Stimulated activated CD4-positive, alpha-beta T cell treated with anti-CD3 and anti-CD28 coated beads, Interleukin-1b, Interleukin-23, amount 100 ng/mL, for 48 hours (primary cell): ENCODE data around the gene ADAM19.
"Not testable (repeated sequence)": the region's sequence is repeated elsewhere in the genome, so short reads cannot be mapped to it uniquely, and the experiment has no call there.

Experiments
- DNase-seq: peaks from one replicate; pipeline ENCODE4 v3.0.0-alpha.2; 2020

The ADAM19 gene

DNA sequence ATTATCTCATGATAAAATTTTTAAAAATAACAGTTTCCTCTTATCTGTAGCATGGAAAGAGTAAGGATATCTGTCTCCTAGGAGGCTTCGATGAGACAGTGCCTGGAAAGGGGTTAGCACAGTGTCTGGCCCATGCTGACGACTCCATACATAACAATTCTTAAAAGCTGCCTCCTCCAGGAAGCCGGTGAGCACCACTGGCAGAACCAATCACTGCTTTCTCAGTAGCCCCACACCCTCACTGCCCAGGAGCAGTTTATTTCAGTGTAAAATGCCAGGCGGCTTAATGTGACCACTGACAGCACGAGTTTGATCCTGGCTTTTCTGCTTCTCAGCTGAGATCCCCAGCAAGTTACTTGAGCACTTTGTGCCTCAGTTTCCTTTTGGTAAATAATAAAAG, 116.7 kb downstream of the ADAM19 start:
- DNase-seq, result no peak

DNA sequence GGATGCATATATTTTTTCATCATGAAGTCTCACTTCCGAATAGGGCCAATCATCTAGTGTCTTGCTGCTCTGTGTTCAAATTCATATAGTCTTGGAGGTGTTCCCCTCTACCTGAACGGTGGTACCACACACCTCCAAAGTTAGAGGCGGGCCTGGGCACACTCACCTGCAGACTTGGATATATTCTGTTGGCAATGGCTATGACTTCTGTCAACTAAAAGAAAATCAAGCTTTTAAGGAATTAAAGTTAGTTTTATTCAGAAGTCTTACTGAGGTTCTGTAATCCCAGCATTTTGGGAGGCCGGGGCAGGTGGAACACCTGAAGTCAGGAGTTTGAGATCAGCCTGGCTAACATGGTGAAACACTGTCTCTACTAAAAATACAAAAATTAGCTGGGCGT, 118.2 kb downstream of the ADAM19 start:
- no peak for DNase-seq

DNA sequence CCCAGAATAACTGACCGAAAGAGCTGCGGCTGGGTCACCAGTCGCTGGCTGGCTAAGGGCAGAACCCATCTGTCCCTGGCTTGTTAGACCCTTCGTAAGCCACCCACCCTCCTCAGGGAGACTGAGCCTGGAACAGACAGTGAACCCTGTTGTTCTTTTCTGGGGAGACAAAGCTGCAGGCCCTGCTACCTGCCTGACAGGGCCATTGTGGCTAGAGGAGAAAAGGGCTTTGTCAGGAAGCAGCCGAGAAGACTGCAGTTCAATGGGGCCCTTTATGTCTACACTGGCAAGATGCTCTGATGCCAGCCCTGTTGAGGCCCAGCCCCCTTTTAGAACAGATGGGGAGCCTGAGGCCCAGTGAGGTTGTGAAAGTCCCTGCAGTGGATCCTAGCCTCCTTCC, 119.3 kb downstream of the ADAM19 start:
- DNase-seq, result no peak

DNA sequence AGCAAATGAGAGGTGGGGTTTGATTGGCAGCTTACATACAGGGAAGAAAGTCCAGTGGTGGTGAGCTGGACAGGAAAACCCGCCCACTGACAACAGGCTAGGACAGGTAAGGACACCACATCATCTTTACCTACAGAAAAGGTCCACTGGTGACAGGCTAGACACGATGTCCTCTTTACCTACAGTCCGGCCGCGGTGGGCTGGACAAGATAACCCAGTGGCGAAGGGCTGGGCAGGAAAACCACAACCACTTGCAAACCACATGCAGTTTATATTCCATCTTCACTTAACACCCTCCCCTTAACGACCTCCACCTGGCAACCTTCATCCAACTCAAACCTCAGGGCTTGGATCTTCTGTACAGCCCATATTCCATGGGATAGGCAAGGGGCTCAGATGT, 120.5 kb downstream of the ADAM19 start:
- DNase-seq, result no peak

DNA sequence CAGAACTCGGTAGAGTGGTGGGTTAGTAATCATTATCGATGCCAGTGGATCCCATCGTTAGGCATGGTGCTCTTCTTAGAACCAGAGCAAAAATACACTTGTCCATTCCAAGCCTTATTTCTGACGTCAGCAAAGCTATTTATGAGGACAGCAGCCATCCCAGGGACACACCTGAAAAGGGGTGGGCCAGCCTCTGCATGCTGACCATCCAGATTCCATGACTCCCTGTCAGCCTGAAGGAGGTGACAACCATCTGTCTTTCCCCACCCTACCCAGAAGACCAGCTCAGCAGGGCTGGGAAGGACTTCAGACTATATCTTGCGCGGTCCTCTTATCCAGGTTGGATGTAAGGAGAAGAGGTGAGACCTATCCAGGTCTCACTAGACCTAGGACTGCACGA, 121.3 kb downstream of the ADAM19 start:
- no peak for DNase-seq

DNA sequence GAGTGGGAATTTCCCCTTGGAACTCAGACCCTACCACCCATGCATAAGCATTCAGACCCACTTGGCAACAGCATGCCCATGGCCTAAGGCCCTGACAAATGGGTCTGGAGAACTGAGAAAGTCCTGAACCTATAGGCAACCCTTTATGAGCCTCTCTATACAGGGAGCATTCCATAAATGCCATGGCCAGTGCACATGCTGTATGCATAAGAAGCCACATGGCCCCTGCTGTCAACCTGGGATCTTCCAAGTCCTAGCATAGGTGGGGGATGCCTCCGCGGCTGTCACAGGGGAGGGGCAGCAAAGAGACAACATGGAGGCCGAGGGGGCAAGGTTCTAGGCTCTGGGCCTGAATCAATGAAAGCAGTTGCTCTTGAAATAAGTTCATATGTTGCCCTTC, 123.8 kb downstream of the ADAM19 start:
- DNase-seq, result no peak

DNA sequence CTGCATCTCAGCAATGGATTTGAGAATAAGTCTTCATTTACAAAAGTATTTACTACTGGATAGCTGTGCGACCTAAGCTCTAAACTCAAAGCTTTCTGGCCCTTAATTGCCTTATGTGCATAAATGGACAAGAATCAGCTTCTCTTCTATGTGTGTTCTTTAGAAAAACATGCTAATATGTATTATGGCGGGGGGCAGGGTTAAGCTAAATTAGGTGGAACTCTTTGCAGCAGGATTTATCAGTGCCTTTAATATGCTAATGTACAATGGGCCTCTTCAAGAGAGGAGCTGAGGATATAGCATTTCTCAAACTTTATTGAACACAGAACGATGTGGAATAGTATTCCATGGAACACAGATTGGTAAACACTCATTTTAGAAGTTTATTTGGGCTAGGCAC, 125.6 kb downstream of the ADAM19 start:
- DNase-seq, result no peak

DNA sequence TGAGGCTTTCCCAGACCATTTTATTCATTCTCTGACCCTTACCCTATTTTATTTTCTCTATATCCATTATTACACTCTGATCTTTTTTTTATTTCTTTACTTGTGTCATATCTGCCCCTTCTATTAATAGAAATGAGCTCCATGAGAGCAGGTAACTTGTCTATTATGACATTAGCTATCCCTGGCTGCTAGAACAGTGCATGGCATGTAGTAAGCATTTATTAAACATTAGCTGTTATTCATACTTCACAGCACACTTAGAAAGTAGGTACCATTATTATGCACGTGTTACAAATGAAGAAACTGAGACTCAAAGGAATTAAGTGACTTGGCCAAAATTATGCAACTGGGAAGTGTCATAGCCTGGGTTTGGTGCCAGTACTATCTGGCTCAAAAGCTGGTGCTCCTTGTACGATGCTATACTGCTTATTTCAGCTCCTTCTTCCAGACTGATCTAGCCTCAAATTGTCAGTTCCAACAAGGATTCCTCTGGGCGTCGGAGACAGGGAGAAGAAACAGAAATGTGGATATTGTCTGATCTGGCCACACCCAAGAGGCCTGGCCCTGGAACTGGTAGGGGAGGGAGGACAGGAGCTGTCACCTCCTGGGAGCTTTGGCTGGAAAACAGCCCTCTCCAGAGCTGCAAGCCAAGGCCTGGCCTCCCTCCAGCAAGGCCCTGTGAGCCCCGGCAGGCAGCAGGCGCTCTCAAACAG, 126.4 kb downstream of the ADAM19 start:
- no peak for DNase-seq

DNA sequence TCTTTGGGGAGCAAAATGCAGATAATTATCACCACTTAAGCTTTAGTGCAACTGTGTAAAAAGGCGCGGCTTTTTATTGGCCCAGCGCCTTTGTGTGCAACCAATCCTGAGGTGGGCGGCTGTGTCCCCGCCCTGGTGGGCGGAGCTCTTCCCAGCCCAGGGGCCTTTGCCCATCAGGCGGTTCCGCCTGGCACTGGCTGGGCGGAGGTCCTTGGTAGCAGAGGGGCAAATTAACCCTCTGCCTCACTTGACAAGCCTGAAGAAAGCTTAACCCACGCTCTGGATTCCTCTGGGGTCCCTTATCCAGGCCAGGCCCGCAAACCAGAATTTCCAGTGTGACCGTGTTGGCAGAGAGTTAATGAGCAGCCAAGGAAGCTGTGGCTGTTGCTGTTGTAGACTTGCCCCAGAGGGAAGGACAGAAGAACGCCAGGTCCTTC, 128.4 kb downstream of the ADAM19 start:
- DNase-seq, result no peak

DNA sequence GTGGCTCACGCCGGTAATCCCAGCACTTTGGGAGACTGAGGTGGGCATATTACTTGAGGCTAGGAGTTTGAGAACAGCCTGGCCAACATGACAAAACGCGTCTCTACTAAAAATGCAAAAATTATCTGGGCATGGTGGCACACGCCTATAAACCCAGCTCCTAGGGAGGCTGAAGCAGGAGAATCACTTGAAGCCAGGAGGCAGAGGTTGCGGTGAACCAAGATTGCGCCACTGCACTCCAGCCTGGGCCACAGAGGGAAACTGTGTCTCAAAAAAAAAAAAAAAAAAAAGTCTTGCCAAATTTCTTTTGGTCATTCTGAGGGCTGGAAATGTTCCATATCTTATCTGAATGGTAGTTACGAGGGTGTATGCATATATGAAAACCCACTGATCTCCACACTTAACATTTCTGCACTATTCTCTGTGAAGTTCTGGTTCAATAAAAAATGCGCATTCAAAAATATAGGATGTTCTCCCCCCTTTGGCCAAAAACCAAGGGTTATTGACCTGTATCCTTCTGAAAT, 129.1 kb downstream of the ADAM19 start:
- DNase-seq, result no peak

DNA sequence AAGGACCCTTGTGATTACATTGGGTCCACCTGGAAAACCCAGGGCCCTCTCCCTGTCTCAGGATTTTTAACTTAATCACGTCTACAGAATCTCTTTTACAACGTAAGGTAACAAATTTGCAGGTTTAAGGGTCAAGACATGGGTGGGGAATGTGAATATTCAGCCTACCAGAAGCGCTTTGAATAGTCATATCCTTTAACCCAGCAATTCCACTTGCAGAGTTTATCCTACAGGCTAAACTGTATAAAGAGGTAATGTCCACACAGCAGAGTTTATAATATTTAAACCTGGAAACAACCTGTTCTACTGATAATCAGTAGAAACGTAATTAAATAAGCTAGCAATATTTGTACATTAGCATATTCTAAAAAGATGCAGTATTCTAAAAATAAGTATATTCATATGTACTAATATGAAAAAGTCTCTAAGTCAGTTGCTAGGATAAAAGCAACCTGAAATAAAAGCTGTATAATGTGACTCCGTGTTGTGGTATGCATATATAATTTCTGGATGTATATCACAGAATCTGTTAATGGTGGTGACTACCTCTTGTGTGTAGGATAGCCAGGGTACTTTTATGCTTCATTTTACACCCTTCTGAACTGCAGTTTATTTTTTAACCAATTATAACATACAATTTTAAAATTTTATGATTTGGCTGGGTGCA, 129.7 kb downstream of the ADAM19 start:
- DNase-seq, result no peak

DNA sequence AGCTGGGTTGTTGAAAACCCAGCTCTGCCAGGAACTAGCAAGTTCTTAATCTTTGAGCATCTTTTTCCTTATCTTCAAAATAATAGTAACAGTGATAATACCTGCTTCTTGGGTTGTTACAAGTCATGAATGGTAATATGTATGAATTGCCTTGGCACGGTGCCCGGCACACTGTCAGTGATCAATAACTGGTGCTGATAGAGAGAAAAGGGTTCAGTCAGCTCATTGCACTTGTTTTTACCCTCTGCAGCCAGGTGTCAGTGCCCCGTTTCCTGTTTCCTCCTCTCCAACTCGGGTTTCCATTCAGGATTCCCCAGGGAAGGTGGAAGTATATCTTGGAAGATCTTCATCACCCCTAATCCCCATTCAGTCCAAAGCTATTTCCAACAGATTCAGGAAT, 131.4 kb downstream of the ADAM19 start:
- DNase-seq, result no peak

DNA sequence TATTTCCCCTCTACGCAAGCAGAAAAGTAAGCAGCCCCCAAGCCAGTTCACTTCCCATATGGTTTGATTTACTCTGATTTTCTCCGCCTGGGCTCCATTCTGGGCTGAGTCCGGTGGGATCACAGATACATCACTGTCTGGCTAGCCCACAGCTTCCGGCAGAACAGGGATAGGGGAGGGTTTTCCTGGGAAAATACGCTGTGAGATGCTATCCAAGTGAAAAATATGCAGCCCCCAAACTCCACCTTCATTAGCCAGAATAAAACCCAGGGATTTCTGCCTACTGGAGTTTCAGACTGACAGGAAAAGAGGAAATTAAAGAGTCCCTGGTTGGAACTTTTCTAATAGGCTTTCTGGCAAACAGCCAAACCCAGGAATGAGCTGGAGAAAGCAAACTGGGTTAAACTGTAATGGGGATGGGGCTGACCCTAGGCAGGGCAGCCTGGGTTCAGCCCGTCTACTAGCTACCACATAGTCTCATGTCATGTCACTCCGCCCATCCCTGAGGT, 132.5 kb downstream of the ADAM19 start:
- DNase-seq, result no peak

DNA sequence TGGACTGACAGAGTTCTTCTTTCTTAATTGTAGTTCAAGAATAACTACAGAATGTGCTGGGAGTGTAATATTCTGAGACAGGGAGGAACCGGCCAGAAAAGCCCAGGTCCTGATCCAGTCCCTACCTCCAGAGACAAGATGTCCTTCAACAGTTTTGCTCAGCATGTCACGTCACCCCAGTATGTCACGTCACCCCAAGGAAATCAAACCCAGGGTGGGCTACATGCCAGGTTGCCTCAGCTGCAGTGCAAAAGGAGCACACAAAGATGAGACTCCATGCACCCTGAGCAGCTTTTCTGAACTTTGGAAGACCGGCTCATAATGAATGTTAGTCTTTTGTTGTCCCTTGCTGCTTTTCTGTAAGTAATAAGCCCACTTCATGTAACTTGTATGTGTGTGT, 141.5 kb downstream of the ADAM19 start:
- DNase-seq, result no peak

DNA sequence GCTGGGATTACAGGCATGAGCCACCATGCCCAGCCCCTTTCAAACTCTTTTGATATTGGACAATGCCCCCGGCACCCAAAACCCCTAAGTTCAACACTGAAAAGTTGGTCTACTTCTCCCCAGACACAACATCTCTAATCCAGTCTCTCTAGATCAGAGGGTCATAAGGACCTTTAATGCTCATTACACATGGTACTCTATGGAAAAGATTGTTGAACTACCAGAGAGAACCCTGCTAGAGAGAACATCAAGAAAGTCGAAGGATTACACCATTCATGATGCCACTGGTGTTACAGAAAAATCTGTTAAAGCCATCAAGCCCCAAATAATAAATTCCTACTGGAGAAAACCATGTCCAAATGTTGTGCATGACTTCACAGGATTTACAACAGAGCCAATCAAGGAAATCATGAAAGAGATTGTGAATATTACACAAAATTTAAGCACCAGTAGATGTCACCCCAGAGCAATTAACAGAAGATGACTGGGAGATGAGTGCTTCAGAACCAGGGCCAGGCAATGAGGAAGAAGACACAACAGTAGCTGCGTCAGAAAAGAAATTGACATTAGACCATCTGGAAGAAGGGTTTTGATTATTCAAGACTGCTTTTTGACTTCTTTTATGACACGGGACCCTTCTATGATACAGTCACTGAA, 143.9 kb downstream of the ADAM19 start:
- DNase-seq, result peak; percentile 32

DNA sequence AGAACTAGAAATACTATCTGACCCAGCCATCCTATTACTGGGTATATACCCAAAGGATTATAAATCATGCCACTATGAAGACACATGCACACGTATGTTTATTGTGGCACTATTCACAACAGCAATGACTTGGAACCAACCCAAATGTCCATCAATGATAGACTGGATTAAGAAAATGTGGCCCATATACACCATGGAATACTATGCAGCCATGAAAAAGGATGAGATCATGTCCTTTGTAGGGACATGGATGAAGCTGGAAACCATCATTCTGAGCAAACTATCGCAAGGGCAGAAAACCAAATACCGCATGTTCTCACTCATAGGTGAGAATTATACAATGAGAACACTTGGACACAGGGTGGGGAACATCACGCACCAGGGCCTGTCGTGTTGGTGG, 145.7 kb downstream of the ADAM19 start:
- DNase-seq, result not testable (repeated sequence)
